SJSA1 (cell line): ENCODE results near the gene CTRL. TPM values are rescaled to one million over a fixed set of nuclear protein-coding genes. Genes with fewer than 3 reads are reported as not detected.

ENCODE experiments used
- DNase-seq, 2 experiments: peaks; one replicate each; pipeline ENCODE4 v3.0.0-alpha.2; 2015 to 2020; ENCODE audit warnings: low spot score in 2 of 2, low read depth in 1 of 2
- H3K27ac ChIP-seq: fragments of 250-450 bp; sonication (Bioruptor Pico); 2 replicates; pipeline ENCODE4 v1.5.1; 2020; ENCODE audit warnings: mild to moderate bottlenecking, moderate library complexity
- H3K27me3 ChIP-seq: fragments of 250-450 bp; sonication (Bioruptor Pico); replicated peaks from 2 replicates; pipeline ENCODE4 v1.5.1; 2020; ENCODE audit warnings: mild to moderate bottlenecking, moderate library complexity
- H3K36me3 ChIP-seq: fragments of 250-450 bp; sonication (Bioruptor Pico); 2 replicates; pipeline ENCODE4 v1.5.1; 2020; ENCODE audit warnings: mild to moderate bottlenecking
- H3K4me1 ChIP-seq: fragments of 250-450 bp; sonication (Bioruptor Pico); replicated peaks from 2 replicates; pipeline ENCODE4 v1.6.1; 2021; ENCODE audit warnings: mild to moderate bottlenecking
- H3K4me3 ChIP-seq: fragments of 250-450 bp; sonication (Bioruptor Pico); 2 replicates; pipeline ENCODE4 v1.5.1; 2020; ENCODE audit warnings: mild to moderate bottlenecking
- H3K9me3 ChIP-seq: fragments of 250-450 bp; sonication (Bioruptor Pico); replicated peaks from 2 replicates; pipeline ENCODE4 v1.5.1; 2020; ENCODE audit warnings: mild to moderate bottlenecking
- total RNA-seq: library from RNA; depleted of rRNA; stranded (reverse); fragments of >200 nt; shearing (Covaris generic); gene quantifications from 2 replicates; pipeline ENCODE4 v1.2.3, GENCODE V29; 2014

CTRL gene
- total RNA-seq, 1 experiment from 2014 or later, result 0.29 TPM

DNA sequence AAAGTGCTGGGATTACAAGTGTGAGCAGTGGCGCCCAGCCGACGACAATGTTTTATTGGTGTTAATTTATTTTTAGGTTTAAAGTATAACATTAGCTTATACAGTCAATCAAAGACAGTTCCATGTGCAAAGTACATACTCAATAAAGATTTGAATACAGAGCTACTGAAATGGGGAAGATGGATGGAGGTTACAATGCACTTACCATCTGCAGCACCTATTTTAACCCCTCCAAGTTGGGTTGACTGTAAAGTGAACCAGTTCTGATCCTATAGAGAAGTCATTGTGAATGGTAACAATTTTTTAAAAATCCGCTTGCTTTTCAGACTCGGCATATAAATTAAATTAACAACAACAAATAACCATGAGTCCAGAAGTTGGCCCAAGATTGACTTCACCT is 39.3 kb downstream of the CTRL start:
- no peak for DNase-seq
- Histone ChIP-seq H3K27me3 (no peaks in the 10 kb centered on the region), H3K4me3 (peak overlapping the region; percentile 100), H3K4me1 (peaks cover 18% of the 10 kb centered on the region), H3K27ac (peak overlapping the region; percentile 10; the same call in 1 of the 2 replicates), H3K9me3 (peaks cover 5% of the 10 kb centered on the region; the same call in 1 of the 2 replicates), H3K36me3 (peaks cover 15% of the 10 kb centered on the region)

DNA sequence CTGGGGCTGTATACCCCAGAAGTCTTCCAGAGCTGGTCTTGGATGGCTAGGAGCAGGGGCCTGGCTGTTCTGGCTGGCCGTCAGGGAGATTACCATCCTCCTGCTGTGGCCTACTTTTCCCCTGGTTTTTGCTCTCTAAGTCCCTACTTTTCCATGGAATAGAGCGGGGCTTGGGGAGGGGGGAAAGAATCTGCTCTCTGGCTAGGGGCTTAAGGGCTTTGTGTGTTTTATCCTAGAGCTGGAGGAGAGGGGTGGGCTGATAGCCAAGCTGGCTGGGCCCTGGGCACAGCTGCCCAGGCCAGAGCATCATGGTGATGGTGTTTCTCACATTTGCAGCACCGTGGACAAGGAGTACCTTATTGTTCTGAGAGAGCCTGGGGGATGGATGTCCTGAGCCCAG is 43.3 kb downstream of the CTRL start:
- Histone ChIP-seq H3K36me3 (peaks cover 31% of the 10 kb centered on the region), H3K4me3 (no peak overlapping the region), H3K27me3 (no peaks in the 10 kb centered on the region), H3K27ac (no peak overlapping the region), H3K4me1 (peaks cover 7% of the 10 kb centered on the region), H3K9me3 (peaks cover 2% of the 10 kb centered on the region; the same call in 1 of the 2 replicates)
- DNase-seq, result no peak

DNA sequence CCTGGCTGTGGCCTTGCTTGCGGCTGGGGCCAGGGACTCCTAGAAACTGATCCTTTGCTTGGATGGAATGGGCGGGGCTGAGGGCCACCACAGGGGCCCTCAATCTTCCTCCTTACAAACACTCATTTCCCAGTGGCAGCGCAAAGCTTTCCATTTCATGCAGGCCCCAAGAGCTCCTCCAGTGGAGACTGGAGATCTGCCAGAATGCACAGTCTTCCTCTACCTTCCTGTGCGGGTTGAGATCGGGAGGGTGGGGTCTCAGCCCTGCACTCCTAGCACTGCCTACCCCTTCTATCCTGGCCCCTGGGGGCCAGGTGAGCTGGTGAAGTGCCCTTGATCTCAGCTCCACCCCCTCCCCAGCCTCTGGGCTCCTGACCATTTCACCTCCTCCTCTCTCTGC is 45.3 kb downstream of the CTRL start:
- DNase-seq, result no peak
- Histone ChIP-seq H3K9me3 (no peaks in the 10 kb centered on the region), H3K27ac (no peak overlapping the region), H3K4me1 (no peaks in the 10 kb centered on the region), H3K4me3 (no peak overlapping the region), H3K36me3 (peaks cover 47% of the 10 kb centered on the region), H3K27me3 (no peaks in the 10 kb centered on the region)

DNA sequence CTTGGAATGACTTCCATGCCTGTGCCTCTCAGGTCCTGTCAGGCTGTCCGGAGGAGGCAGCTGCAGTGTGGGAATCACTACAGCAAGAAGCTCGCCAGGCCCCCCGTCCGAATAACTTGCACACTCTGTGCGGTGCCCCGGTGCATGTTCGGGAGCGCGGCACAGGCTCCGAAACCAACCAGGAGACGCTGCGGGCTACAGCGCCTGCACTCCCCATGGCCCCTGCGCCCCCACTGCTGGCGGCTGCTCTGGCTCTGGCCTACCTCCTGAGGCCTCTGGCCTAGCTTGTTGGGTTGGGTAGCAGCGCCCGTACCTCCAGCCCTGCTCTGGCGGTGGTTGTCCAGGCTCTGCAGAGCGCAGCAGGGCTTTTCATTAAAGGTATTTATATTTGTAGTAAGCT is 45.7 kb downstream of the CTRL start:
- no peak for DNase-seq
- H3K27ac ChIP-seq, result no peak overlapping the region
- peaks cover 52% of the 10 kb centered on the region for H3K36me3 ChIP-seq
- H3K4me1 ChIP-seq, result no peaks in the 10 kb centered on the region
- H3K9me3 ChIP-seq, result no peaks in the 10 kb centered on the region
- H3K27me3 ChIP-seq, result no peaks in the 10 kb centered on the region
- no peak overlapping the region for H3K4me3 ChIP-seq

DNA sequence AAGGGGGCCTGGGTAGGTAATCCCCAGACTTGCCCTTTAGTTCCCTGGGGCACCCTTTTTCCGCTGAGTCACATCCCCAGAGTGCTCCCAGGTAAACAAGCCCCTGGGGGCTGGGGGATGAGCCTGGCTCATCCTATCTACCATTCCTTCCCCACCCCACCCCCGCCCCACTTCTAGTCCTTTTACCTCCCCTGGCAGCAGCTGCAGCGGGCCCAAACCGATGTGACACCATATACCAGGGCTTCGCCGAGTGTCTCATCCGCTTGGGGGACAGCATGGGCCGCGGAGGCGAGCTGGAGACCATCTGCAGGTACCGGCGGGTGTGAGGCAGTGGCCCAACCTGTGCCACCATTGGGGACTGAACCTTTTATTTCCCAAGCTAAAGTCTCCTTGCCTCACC is 46.1 kb downstream of the CTRL start:
- no peak for DNase-seq
- Histone ChIP-seq H3K4me3 (no peak overlapping the region), H3K36me3 (peaks cover 56% of the 10 kb centered on the region), H3K27ac (no peak overlapping the region), H3K4me1 (no peaks in the 10 kb centered on the region), H3K27me3 (no peaks in the 10 kb centered on the region), H3K9me3 (no peaks in the 10 kb centered on the region)

DNA sequence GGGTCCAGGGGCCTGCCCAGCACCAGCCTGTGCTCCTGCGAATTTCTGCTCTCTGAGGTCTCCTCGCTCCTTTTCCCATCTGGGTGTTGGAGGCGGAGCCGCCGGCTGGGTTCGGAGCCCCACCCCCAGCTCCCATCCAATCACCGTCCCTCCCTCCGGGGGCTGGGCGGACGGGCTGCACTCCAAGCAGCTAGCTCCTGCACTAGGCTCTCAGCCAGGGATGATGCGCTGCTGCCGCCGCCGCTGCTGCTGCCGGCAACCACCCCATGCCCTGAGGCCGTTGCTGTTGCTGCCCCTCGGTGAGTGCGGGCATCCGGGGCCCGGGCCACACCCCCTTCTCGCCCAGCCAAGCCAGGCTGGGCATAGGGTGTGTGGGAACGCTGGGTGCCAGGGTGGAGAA is 47.0 kb downstream of the CTRL start, which contains the start of gene NRN1L:
NRN1L (plus strand) TSS at position 202 of the 400 bp plus-strand sequence; CDS start at position 221, 19 bp downstream.
- H3K36me3 ChIP-seq, result peaks cover 64% of the 10 kb centered on the region
- H3K9me3 ChIP-seq, result no peaks in the 10 kb centered on the region
- H3K4me1 ChIP-seq, result no peaks in the 10 kb centered on the region
- no peak within 1 kb of the TSS for H3K4me3 ChIP-seq
- no peaks in the 10 kb centered on the region for H3K27me3 ChIP-seq
- no peak within 1 kb of the TSS for H3K27ac ChIP-seq
- DNase-seq, result no peak

DNA sequence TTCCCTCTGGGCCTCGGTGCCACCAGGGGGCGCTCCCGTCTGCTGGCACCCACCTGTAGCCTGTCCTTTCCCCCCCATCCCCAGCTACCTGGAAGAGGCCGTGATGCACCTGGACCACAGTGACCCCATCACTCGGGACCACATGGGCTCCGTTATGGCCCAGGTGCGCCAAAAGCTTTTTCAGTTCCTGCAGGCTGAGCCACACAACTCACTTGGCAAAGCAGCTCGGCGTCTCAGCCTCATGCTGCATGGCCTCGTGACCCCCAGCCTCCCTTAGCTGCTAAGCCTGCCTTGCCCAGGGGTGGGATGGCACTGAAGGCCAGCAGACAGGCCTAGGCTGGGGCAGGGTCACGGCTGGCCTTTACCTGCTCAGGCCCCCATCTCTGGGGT is 47.8 kb downstream of the CTRL start:
- DNase-seq, result peak; percentile 37 to 63
- Histone ChIP-seq H3K27me3 (no peaks in the 10 kb centered on the region), H3K9me3 (no peaks in the 10 kb centered on the region), H3K36me3 (peaks cover 73% of the 10 kb centered on the region), H3K27ac (no peak overlapping the region), H3K4me1 (no peaks in the 10 kb centered on the region), H3K4me3 (no peak overlapping the region)

DNA sequence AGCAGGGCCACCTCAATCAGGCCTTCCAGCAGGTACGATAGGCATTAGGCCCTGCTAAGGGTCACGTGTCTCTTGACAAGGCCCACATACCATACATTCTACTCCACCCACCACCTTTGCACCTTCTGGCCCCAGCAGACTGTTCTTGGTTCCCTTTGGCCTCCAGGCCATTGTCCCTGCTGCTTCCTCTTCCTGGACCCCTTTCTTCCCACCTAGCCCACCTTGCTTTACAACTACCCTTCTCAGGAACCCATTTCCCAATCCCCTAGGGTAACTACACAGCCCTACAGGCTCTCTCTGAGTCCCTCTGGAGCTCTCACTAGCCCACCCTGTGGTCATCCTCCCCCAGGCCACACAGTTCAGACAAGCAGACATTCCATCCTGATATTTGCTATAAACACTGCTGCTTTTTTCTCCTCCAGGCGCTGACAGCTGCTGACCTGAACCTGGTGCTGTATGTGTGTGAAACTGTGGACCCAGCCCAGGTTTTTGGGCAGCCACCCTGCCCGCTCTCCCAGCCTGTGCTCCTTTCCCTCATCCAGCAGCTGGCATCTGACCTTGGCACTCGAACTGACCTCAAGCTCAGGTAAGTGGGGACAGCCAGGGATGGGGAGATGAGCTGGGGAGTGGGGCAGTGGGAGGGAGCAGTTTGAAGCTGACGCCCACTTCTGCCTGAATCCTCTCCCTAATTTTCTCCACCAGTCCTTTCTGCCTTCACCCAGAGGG is 48.4 kb downstream of the CTRL start:
- Histone ChIP-seq H3K4me1 (no peaks in the 10 kb centered on the region), H3K4me3 (no peak overlapping the region), H3K9me3 (no peaks in the 10 kb centered on the region), H3K27ac (no peak overlapping the region), H3K27me3 (no peaks in the 10 kb centered on the region), H3K36me3 (peaks cover 78% of the 10 kb centered on the region)
- no peak for DNase-seq

DNA sequence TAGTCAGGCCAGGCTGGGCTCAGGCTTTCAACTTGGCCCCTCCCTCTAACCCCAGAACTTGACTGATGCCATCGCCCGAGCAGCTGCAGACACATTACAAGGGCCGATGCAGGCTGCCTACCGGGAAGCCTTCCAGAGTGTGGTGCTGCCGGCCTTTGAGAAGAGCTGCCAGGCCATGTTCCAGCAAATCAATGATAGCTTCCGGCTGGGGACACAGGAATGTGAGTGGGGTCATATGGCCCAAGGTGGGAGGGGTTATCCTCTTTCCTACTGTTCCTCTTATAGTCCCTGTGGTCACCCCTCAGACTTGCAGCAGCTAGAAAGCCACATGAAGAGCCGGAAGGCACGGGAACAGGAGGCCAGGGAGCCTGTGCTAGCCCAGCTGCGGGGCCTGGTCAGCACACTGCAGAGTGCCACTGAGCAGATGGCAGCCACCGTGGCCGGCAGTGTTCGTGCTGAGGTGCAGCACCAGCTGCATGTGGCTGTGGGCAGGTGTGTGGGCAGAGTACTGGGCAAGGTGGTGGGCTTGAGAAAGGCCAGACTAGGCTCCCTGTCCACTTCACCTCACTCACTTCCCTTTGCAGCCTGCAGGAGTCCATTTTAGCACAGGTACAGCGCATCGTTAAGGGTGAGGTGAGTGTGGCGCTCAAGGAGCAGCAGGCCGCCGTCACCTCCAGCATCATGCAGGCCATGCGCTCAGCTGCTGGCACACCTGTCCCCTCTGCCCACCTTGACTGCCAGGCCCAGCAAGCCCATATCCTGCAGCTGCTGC is 49.1 kb downstream of the CTRL start:
- no peaks in the 10 kb centered on the region for H3K27me3 ChIP-seq
- H3K4me1 ChIP-seq, result no peaks in the 10 kb centered on the region
- H3K27ac ChIP-seq, result no peak overlapping the region
- peaks cover 86% of the 10 kb centered on the region for H3K36me3 ChIP-seq
- H3K4me3 ChIP-seq, result no peak overlapping the region
- DNase-seq, result no peak
- H3K9me3 ChIP-seq, result no peaks in the 10 kb centered on the region

DNA sequence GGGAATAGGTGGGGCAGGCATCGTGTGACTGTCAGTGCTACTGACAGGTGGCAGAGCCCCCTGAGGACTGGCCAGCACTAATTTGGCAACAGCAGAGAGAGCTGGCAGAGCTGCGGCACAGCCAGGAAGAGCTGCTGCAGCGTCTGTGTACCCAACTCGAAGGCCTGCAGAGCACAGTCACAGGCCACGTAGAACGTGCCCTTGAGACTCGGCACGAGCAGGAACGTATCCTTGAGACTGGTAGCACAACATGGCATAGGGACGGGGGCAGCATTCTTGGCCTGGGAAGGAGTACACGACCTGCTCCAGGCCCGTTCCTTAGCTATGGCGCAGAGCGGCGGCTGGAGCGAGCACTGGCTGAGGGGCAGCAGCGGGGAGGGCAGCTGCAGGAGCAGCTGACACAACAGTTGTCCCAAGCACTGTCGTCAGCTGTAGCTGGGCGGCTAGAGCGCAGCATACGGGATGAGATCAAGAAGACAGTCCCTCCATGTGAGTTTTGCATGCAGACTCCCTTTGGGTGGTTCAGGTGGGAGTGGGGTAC is 50.0 kb downstream of the CTRL start:
- Histone ChIP-seq H3K4me1 (no peaks in the 10 kb centered on the region), H3K27me3 (no peaks in the 10 kb centered on the region), H3K4me3 (no peak overlapping the region), H3K27ac (no peak overlapping the region), H3K9me3 (no peaks in the 10 kb centered on the region), H3K36me3 (peaks cover 94% of the 10 kb centered on the region)
- no peak for DNase-seq

DNA sequence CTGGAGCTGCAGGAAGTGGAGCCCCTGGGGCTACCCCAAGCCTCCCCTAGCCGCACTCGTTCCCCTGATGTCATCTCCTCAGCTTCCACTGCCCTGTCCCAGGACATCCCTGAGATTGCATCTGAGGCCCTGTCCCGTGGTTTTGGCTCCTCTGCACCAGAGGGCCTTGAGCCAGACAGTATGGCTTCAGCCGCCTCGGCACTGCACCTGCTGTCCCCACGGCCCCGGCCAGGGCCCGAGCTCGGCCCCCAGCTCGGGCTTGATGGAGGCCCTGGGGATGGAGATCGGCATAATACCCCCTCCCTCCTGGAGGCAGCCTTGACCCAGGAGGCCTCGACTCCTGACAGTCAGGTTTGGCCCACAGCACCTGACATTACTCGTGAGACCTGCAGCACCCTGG is 51.1 kb downstream of the CTRL start:
- DNase-seq, result no peak

DNA sequence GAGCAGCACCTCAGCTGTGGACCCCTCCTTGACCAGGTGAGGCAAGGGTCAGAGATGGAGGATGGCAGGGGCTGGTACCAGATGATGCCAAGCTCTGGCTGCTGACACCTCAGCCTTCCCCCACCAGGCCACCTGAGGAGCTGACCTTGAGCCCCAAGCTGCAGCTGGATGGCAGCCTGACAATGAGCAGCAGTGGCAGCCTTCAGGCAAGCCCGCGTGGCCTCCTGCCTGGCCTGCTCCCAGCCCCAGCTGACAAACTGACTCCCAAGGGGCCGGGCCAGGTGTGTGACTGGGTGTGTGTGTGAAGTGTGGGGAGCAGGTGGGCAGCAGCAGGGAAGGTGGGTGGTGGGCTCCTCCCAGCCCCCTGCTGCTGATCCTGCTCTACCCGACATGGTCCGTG is 51.7 kb downstream of the CTRL start:
- Histone ChIP-seq H3K4me1 (no peaks in the 10 kb centered on the region), H3K9me3 (no peaks in the 10 kb centered on the region), H3K36me3 (peaks cover 100% of the 10 kb centered on the region), H3K27ac (no peak overlapping the region), H3K4me3 (no peak overlapping the region), H3K27me3 (no peaks in the 10 kb centered on the region)
- DNase-seq, result no peak

More for the DNA sequence above, 51.1 kb downstream of the CTRL start:
- no peak overlapping the region for H3K4me3 ChIP-seq
- H3K9me3 ChIP-seq, result no peaks in the 10 kb centered on the region
- no peaks in the 10 kb centered on the region for H3K27me3 ChIP-seq
- no peaks in the 10 kb centered on the region for H3K4me1 ChIP-seq
- H3K36me3 ChIP-seq, result peaks cover 99% of the 10 kb centered on the region
- no peak overlapping the region for H3K27ac ChIP-seq
